ENCODE data around the gene LUZP2. TPM values are rescaled to one million over a fixed set of nuclear protein-coding genes. Genes with fewer than 3 reads are reported as not detected.

The LUZP2 gene
- total RNA-seq, 4 donors from 2014 or later, result 0.19 to 0.99 TPM; not detected in 2

DNA sequence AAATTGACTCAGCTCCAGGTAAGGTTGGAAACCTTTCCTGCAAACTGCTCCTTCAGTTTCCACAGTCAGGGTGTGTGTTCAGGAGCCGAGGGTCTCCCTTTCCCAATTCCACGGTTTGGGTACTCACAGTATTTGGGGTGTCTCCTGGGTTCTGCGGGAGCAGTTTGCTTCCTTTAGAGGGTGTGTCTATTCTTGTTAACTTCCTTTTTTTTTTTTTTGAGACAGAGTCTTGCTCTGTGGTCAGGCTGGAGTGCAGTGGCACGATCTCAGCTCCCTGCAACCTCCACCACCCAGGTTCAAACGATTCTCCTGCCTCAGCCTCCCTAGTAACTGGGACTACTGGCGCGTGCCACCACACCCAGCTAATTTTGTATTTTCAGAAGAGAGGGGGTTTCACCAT, 251.4 kb downstream of the LUZP2 start:
- no peak overlapping the region for H3K4me3 ChIP-seq
- intact Hi-C loops (cut with DNase I), result no loop called here
- no peak for TF ChIP-seq POLR2A (IDR thresholded peaks at IDR 0.05; ENCODE audit: low read depth)
- TF ChIP-seq POLR2AphosphoS5 (IDR thresholded peaks at IDR 0.05), result no peak
- TF ChIP-seq EP300 (IDR thresholded peaks at IDR 0.05), result no peak
- H3K27me3 ChIP-seq, result no peaks in the 10 kb centered on the region
- no peaks in the 10 kb centered on the region for H3K4me1 ChIP-seq
- no peak for DNase-seq (ENCODE audit: extremely low spot score)
- H3K36me3 ChIP-seq, result no peaks in the 10 kb centered on the region
- no peak overlapping the region for H3K27ac ChIP-seq (replicated peaks in 1 of 4)
- WGBS, result 87% methylated on average over 7 of the region's 7 CpGs
- H3K9me3 ChIP-seq, result no peaks in the 10 kb centered on the region

- Histone ChIP-seq H3K27ac (replicated peaks in 1 of 4) (no peak overlapping the region), H3K9me3 (no peaks in the 10 kb centered on the region), H3K4me1 (no peaks in the 10 kb centered on the region), H3K36me3 (no peaks in the 10 kb centered on the region), H3K27me3 (no peaks in the 10 kb centered on the region), H3K4me3 (no peak overlapping the region)
- DNase-seq (ENCODE audit: extremely low spot score), result no peak
- no peak for TF ChIP-seq POLR2AphosphoS5 (IDR thresholded peaks at IDR 0.05)
- TF ChIP-seq POLR2A (IDR thresholded peaks at IDR 0.05; ENCODE audit: low read depth), result no peak
- no peak for TF ChIP-seq EP300 (IDR thresholded peaks at IDR 0.05)
- TF ChIP-seq, protein P1, sequence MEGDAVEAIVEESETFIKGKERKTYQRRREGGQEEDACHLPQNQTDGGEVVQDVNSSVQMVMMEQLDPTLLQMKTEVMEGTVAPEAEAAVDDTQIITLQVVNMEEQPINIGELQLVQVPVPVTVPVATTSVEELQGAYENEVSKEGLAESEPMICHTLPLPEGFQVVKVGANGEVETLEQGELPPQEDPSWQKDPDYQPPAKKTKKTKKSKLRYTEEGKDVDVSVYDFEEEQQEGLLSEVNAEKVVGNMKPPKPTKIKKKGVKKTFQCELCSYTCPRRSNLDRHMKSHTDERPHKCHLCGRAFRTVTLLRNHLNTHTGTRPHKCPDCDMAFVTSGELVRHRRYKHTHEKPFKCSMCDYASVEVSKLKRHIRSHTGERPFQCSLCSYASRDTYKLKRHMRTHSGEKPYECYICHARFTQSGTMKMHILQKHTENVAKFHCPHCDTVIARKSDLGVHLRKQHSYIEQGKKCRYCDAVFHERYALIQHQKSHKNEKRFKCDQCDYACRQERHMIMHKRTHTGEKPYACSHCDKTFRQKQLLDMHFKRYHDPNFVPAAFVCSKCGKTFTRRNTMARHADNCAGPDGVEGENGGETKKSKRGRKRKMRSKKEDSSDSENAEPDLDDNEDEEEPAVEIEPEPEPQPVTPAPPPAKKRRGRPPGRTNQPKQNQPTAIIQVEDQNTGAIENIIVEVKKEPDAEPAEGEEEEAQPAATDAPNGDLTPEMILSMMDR (IDR thresholded peaks at IDR 0.05), result no peak
- intact Hi-C loops (cut with DNase I), result no loop called here
These were observed 257.6 kb downstream of the LUZP2 start for GRCh38 chr11:24754406-24754805.

DNA sequence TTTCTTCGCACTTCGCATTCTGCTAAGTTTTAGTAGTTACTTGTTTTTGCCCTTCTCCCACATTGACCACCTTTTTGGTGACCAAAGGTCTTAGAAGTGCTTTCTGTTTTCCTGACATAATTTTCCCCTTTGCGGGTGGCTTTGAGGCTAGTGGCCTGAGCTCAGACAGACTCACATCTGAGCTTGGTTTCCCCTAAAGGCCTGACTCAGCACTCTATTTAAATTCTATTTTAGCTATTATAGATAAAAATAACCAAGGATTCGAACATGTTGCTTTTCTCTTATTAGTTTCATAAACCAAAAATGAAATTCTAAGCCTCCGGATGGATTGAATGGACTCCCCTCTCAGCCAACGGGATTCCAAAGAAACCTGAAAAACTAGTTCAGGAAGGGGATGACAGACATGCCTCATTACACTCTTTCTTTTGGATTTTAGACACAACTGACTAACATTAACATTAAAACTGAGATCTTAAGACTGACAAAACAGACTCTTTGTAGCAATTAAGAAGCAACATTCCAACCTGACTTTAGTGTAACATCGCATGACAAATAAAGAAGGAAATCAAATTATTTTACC, 258.5 kb downstream of the LUZP2 start:
- H3K9me3 ChIP-seq, result no peaks in the 10 kb centered on the region
- H3K4me1 ChIP-seq, result no peaks in the 10 kb centered on the region
- no peaks in the 10 kb centered on the region for H3K27me3 ChIP-seq
- TF ChIP-seq POLR2AphosphoS5 (IDR thresholded peaks at IDR 0.05), result no peak
- no peak for TF ChIP-seq EP300 (IDR thresholded peaks at IDR 0.05)
- TF ChIP-seq, protein P1 (IDR thresholded peaks at IDR 0.05), result no peak
- no peak for TF ChIP-seq POLR2A (IDR thresholded peaks at IDR 0.05; ENCODE audit: low read depth)
- no peak for DNase-seq (ENCODE audit: extremely low spot score)
- no peak overlapping the region for H3K4me3 ChIP-seq
- no peaks in the 10 kb centered on the region for H3K36me3 ChIP-seq
- 91% methylated on average over 7 of the region's 7 CpGs for WGBS
- H3K27ac ChIP-seq (replicated peaks in 1 of 4), result no peak overlapping the region
- intact Hi-C loops (cut with DNase I), result no loop called here

DNA sequence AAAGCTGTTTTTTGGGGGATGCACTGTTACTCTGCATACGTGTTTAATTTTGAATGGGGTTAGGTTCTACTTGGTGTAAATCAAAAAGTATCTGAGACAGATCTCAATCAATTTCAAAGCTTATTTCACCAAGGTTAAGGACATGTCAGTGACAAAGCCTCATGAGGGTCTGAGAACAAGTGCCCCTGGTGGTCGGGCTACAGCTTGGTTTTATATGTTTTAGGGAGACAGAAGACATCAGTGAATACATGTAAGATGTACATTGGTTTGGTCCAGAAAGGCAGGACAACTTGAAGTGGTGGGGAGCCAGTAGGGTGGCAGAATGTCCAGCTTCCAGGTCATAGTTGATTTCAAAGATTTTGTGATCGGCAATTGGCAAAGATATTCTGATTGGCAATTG, 262.9 kb downstream of the LUZP2 start:
- TF ChIP-seq, protein P1 (IDR thresholded peaks at IDR 0.05), result no peak
- TF ChIP-seq POLR2AphosphoS5 (IDR thresholded peaks at IDR 0.05) (no peak), EP300 (IDR thresholded peaks at IDR 0.05) (no peak), POLR2A (IDR thresholded peaks at IDR 0.05; ENCODE audit: low read depth) (no peak)
- Histone ChIP-seq H3K36me3 (no peaks in the 10 kb centered on the region), H3K4me1 (no peaks in the 10 kb centered on the region), H3K9me3 (no peaks in the 10 kb centered on the region), H3K4me3 (no peak overlapping the region), H3K27ac (replicated peaks in 1 of 4) (no peak overlapping the region), H3K27me3 (no peaks in the 10 kb centered on the region)
- 82% methylated on average over 3 of the region's 3 CpGs for WGBS
- intact Hi-C loops (cut with DNase I), result no loop called here
- DNase-seq (ENCODE audit: extremely low spot score), result no peak

DNA sequence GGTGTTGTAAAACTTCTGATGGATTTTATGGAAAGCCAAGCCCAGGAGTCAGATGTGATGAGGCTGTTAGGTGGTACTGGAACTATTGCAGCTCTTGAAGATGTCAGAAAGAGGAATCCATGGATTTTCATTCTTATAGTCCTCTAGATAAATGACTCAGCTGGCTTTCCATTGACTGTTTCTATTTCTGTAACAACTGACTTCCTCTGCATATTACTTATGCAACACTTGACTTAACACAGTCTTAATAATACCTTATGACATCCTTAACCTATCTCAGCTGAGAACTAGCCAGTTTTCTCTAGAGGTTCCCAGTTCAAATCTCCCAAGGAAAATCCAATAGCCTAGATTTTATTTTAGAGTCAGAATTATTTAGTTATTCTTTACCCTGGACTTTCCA, 263.8 kb downstream of the LUZP2 start:
- TF ChIP-seq, protein P1 (IDR thresholded peaks at IDR 0.05), result no peak
- TF ChIP-seq POLR2A (IDR thresholded peaks at IDR 0.05; ENCODE audit: low read depth), result no peak
- no peak for TF ChIP-seq EP300 (IDR thresholded peaks at IDR 0.05)
- no peak for TF ChIP-seq POLR2AphosphoS5 (IDR thresholded peaks at IDR 0.05)
- no peaks in the 10 kb centered on the region for H3K4me1 ChIP-seq
- no peaks in the 10 kb centered on the region for H3K36me3 ChIP-seq
- DNase-seq (ENCODE audit: extremely low spot score), result no peak
- intact Hi-C loops (cut with DNase I), result no loop called here
- no peak overlapping the region for H3K27ac ChIP-seq (replicated peaks in 1 of 4)
- H3K4me3 ChIP-seq, result no peak overlapping the region
- no peaks in the 10 kb centered on the region for H3K27me3 ChIP-seq
- H3K9me3 ChIP-seq, result no peaks in the 10 kb centered on the region
